ENCODE data around the gene LNX1.

LNX1 gene

DNA sequence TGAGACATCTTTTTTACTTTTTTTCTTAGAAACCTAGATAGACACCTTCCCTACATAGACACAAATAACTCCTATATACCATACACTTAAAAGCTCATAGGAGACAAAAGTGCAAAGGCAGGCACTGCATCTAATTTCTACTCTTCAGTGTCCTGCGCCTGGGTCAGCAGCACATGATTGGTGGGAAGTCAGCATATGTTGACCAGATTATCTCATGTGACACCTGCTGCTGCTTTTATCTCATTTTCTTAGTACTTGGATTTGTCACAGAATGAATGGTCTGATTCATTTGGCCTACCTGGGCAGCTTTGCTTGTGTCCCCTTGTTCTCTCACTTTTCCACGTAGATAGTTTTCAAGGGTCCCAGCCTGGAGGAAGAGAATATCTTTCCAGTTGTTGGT lies 24.9 kb upstream of the LNX1 start:
- Histone ChIP-seq H3K9me3 (ENCODE audit: control insufficient read depth, insufficient read depth, low read length) (no peaks in the 10 kb centered on the region), H3K36me3 (ENCODE audit: insufficient read depth, low read length) (no peaks in the 10 kb centered on the region), H3K4me1 (ENCODE audit: insufficient read depth, low read length) (no peaks in the 10 kb centered on the region), H3K9ac (ENCODE audit: low read depth, low read length) (no peak overlapping the region)

DNA sequence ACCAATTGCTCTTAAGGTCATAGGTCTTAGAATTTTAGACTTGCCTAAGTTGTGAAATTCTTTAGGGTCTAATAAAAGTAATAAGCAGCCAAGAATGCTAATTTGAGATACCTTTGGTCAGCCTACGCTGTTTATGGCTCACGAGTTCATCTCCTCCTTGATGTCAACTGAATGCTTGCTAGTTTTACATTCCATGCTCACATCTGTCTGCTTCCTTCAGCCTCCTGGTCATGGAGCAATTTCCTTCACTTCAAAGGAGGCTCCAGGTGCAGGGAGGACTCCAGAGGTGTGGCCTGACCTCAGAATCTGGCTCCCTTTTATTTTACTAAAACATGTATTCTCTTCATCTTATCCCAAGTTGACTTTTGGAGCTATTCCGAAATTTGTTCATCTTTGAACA lies 23.3 kb upstream of the LNX1 start:
- no peak overlapping the region for H3K9ac ChIP-seq (ENCODE audit: low read depth, low read length)
- H3K4me1 ChIP-seq (ENCODE audit: insufficient read depth, low read length), result no peaks in the 10 kb centered on the region
- H3K9me3 ChIP-seq (ENCODE audit: control insufficient read depth, insufficient read depth, low read length), result no peaks in the 10 kb centered on the region
- no peaks in the 10 kb centered on the region for H3K36me3 ChIP-seq (ENCODE audit: insufficient read depth, low read length)

DNA sequence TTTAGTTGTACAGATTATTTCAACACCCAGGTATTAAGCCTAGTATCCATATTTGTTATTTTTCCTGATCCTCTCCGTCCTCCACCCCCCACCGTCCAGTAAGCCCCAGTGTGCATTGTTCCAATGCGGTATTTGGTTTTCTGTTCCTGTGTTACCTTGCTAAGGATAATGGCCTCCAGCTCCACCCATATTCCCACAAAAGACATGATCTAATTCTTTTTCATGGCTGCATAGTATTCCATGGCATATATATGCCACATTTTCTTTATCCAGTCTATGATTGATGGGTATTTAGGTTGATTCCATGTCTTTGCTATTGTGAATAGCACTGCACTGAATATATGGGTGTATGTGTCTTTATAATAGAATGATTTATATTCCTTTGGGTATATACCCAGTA lies 22.1 kb upstream of the LNX1 start:
- H3K9ac ChIP-seq (ENCODE audit: low read depth, low read length), result no peak overlapping the region
- no peaks in the 10 kb centered on the region for H3K4me1 ChIP-seq (ENCODE audit: insufficient read depth, low read length)
- no peaks in the 10 kb centered on the region; the same call in 1 of the 2 replicates for H3K9me3 ChIP-seq (ENCODE audit: control insufficient read depth, insufficient read depth, low read length)
- no peaks in the 10 kb centered on the region for H3K36me3 ChIP-seq (ENCODE audit: insufficient read depth, low read length)

DNA sequence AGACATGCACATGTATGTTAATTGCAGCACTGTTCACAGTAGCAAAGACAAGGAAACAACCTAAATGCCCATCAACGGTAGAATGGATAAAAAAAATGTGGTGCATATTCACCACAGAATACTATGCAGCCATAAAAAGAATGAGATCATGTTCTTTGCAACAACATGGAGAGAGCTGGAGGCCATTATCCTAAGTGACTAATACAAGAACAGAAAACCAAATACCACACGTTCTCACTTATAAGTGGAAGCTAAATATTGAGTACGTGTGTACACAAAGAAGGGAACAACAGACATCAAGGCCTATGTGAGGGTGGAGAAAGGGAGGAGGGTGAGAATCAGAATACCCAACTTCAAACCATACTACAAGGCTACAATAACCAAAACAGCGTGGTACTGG lies 17.4 kb upstream of the LNX1 start:
- no peaks in the 10 kb centered on the region; the same call in 1 of the 2 replicates for H3K9me3 ChIP-seq (ENCODE audit: control insufficient read depth, insufficient read depth, low read length)
- no peaks in the 10 kb centered on the region for H3K4me1 ChIP-seq (ENCODE audit: insufficient read depth, low read length)
- no peaks in the 10 kb centered on the region for H3K36me3 ChIP-seq (ENCODE audit: insufficient read depth, low read length)
- no peak overlapping the region for H3K9ac ChIP-seq (ENCODE audit: low read depth, low read length)

DNA sequence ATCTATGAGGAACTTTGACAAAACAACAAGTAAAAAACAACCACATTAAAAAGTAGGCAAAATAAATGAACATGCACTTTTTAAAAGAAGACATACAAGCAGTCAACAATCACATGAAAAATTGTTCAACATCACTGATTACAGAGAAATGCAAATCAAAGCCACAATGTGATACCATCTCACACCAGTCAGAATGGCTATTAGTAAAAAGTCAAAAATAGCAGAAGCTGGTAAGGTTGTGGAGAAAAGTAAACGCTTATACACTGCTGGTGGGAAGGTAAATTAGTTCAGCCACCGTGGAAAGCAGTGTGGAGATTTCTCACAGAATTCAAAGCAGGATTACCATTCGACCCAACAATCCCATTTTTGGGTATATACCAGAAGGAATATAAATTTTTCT lies 17.0 kb upstream of the LNX1 start:
- no peaks in the 10 kb centered on the region; the same call in 1 of the 2 replicates for H3K9me3 ChIP-seq (ENCODE audit: control insufficient read depth, insufficient read depth, low read length)
- no peaks in the 10 kb centered on the region for H3K36me3 ChIP-seq (ENCODE audit: insufficient read depth, low read length)
- no peak overlapping the region for H3K9ac ChIP-seq (ENCODE audit: low read depth, low read length)
- H3K4me1 ChIP-seq (ENCODE audit: insufficient read depth, low read length), result no peaks in the 10 kb centered on the region

DNA sequence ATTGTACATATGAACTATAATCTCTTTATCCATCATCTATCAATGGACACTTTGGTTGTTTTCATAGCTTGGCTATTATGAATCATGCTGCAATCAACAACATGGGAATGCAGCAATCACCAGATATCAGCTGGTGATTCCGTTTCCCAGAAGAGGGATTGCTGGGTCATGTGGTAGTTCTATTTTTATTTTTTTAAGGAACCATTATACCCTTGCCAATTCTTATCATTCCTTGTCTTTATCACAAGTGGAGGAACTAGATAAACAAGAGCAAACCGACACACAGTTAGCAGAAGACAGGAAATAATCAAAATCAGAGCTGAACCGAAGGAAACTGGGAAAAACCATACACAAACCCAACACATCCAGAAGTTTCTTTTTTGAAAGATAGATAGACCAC lies 14.5 kb upstream of the LNX1 start:
- Histone ChIP-seq H3K9ac (ENCODE audit: low read depth, low read length) (no peak overlapping the region), H3K9me3 (ENCODE audit: control insufficient read depth, insufficient read depth, low read length) (no peaks in the 10 kb centered on the region; the same call in 1 of the 2 replicates), H3K36me3 (ENCODE audit: insufficient read depth, low read length) (no peaks in the 10 kb centered on the region), H3K4me1 (ENCODE audit: insufficient read depth, low read length) (no peaks in the 10 kb centered on the region)

DNA sequence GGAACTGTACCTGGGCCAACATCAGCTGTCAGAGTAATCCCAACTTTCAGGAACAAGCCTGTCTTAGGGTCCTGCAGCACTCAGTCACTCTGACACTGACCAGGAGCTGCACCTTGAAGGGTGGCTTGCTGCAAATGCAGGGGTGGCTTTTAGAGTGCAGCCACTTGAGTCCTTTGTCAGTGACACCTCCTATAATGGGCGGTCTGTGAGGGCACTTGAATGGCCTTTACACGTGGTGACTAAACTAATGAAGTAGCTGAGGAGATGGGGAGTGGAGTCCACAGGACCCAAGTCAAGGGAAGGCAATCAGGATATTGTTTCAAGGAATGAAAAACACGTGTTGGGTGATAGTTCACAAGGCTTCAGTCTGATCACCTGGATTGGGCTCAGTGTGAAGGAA lies 11.1 kb upstream of the LNX1 start:
- Histone ChIP-seq H3K36me3 (ENCODE audit: insufficient read depth, low read length) (no peaks in the 10 kb centered on the region), H3K9me3 (ENCODE audit: control insufficient read depth, insufficient read depth, low read length) (no peaks in the 10 kb centered on the region), H3K9ac (ENCODE audit: low read depth, low read length) (no peak overlapping the region), H3K4me1 (ENCODE audit: insufficient read depth, low read length) (no peaks in the 10 kb centered on the region)

DNA sequence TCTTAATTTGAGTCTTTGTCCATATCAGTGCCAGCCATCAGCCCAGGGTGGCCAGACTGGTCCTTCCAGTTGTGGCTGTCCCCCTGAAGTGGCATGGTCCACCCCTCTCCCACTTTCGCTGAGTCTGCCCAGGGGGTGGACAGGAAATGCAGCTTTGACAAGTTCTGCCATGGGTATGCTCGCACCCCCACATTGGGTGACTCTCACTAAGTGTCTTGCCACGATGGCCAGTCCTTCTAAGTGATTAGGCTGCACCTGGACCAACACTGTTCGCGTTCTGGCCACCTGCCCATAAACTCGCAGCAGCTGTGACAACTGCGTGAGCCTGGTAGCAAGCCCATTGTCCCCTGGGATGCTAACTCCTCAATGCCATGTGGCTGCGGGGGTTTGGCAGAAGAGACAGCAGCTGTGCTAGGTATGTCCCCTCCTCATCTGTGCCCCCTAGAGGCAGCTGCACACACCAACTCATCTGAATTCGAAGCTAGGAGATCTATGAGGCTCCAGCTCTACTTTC lies 10.0 kb upstream of the LNX1 start:
- Histone ChIP-seq H3K9me3 (ENCODE audit: control insufficient read depth, insufficient read depth, low read length) (no peaks in the 10 kb centered on the region), H3K36me3 (ENCODE audit: insufficient read depth, low read length) (no peaks in the 10 kb centered on the region), H3K9ac (ENCODE audit: low read depth, low read length) (no peak overlapping the region), H3K4me1 (ENCODE audit: insufficient read depth, low read length) (peaks cover 8% of the 10 kb centered on the region; the same call in 1 of the 2 replicates)

DNA sequence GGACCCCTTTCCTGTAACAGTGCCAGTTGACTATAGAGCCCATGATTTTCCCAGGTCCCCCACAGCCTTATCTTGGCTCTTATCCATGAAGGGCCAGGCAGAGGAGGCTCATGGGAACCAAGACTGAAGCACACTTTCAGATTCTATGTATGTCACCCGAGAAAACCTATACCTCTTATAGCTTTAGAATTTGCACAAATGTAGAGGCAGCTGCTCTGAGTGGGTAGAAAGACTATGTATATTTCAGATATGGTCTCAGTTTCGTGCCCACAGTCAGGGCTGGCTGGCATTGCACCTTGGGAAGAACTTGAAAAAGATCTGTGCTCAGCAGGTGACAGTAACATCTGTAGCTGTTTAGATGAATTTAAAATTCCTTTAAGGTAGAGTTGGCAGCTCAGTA lies 8.3 kb upstream of the LNX1 start:
- no peaks in the 10 kb centered on the region for H3K36me3 ChIP-seq (ENCODE audit: insufficient read depth, low read length)
- H3K9ac ChIP-seq (ENCODE audit: low read depth, low read length), result no peak overlapping the region
- H3K9me3 ChIP-seq (ENCODE audit: control insufficient read depth, insufficient read depth, low read length), result no peaks in the 10 kb centered on the region
- peaks cover 14% of the 10 kb centered on the region; the same call in 1 of the 2 replicates for H3K4me1 ChIP-seq (ENCODE audit: insufficient read depth, low read length)

DNA sequence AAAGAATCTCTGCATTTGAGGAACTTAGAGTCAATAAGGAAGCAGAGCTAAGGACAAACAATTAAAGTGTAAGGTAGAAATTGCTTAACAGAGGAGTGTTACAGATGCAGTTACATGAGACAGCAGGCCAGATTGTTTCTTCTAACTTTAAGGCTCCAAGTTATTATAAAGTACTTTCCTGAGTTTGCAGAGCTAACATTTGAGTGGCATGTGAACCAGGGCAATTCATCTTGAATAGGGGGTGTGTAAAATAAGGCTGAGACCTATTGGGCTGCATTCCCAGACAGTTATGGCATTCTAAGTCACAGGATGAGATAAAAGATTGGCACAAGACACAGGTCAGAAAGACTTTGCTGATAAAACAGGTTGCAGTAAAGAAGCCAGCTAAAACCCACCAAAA lies 7.6 kb upstream of the LNX1 start:
- Histone ChIP-seq H3K4me1 (ENCODE audit: insufficient read depth, low read length) (peaks cover 14% of the 10 kb centered on the region; the same call in 1 of the 2 replicates), H3K36me3 (ENCODE audit: insufficient read depth, low read length) (no peaks in the 10 kb centered on the region), H3K9me3 (ENCODE audit: control insufficient read depth, insufficient read depth, low read length) (no peaks in the 10 kb centered on the region), H3K9ac (ENCODE audit: low read depth, low read length) (no peak overlapping the region)

DNA sequence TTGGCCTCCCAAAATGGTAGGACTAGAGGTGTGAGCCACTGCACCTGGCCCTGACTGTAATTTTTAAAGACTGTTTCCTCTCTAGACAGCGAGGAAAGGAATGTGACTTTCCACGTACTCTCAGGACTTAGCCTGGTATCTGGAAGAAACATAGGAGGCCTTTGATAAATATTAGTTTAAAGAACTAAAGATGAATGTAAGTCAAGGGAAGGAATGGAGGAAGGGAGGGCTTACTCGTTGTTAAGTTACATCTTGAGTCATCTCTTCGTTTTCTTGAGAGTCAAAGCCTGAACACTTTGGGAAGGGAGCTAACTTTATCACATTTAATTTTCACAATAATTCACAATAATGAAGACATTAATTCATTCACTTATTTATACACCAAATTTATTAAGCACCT lies 7.2 kb upstream of the LNX1 start:
- H3K9ac ChIP-seq (ENCODE audit: low read depth, low read length), result no peak overlapping the region
- no peaks in the 10 kb centered on the region for H3K36me3 ChIP-seq (ENCODE audit: insufficient read depth, low read length)
- peaks cover 14% of the 10 kb centered on the region; the same call in 1 of the 2 replicates for H3K4me1 ChIP-seq (ENCODE audit: insufficient read depth, low read length)
- no peaks in the 10 kb centered on the region for H3K9me3 ChIP-seq (ENCODE audit: control insufficient read depth, insufficient read depth, low read length)

DNA sequence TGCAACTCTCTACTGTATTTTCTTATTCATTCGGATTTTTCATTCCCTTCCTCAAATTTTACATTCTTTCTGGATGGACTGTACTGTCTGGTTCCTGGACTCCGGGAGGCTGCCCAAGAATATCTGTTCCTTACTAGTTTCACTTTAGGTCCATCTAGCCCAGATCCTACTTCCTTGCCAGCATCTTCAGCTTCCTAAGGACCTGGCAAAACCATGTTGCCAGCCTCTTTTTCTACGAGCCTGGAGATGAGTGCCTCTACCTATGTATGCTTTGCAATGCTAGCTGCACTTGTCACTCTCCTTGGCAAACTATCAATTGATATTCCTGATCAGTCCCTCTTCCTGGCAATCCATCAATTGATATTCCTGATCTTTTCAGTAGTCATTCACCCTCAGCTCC lies 5.6 kb upstream of the LNX1 start:
- Histone ChIP-seq H3K9ac (ENCODE audit: low read depth, low read length) (no peak overlapping the region), H3K9me3 (ENCODE audit: control insufficient read depth, insufficient read depth, low read length) (no peaks in the 10 kb centered on the region), H3K36me3 (ENCODE audit: insufficient read depth, low read length) (no peaks in the 10 kb centered on the region), H3K4me1 (ENCODE audit: insufficient read depth, low read length) (peaks cover 20% of the 10 kb centered on the region)

DNA sequence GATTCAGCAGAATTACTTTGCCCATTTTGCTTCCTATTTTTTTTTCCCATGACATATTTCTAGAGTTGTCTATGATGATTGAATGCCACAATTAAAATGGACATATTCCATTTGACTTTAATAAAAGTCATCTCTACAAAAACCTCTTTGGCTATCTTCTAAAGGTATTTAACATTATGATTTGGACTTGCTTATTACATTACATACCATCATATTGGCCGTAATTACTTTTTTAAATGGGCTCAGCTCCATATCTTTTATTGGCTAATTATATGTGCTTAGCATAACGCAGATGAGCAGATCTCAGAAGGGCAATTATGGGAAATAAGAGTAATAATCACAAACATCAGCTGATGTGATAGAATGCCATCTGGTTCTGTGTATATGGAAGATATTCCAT lies 4.5 kb upstream of the LNX1 start:
- H3K9me3 ChIP-seq (ENCODE audit: control insufficient read depth, insufficient read depth, low read length), result no peaks in the 10 kb centered on the region
- H3K36me3 ChIP-seq (ENCODE audit: insufficient read depth, low read length), result no peaks in the 10 kb centered on the region
- H3K4me1 ChIP-seq (ENCODE audit: insufficient read depth, low read length), result peaks cover 22% of the 10 kb centered on the region
- H3K9ac ChIP-seq (ENCODE audit: low read depth, low read length), result no peak overlapping the region

DNA sequence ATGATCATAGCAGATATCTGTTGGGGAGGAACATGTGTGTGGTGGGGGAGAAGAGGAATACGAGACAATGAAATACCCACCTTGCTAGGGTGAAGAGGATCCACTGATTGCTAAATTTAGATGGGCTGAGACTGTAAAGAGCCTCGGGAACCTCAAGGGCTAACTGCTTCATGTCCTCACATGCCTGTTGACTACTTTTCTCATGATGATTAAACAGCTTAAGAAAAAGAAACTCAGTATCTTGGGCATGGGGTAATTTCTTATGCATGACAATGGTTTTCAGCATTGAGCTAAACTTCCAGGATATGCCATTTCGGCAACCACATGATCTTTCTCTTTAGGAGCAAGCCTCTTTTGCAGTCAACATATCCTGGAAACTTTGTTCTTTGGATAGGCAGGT lies 3.9 kb upstream of the LNX1 start:
- Histone ChIP-seq H3K36me3 (ENCODE audit: insufficient read depth, low read length) (no peaks in the 10 kb centered on the region), H3K9ac (ENCODE audit: low read depth, low read length) (no peak overlapping the region), H3K9me3 (ENCODE audit: control insufficient read depth, insufficient read depth, low read length) (no peaks in the 10 kb centered on the region), H3K4me1 (ENCODE audit: insufficient read depth, low read length) (peaks cover 28% of the 10 kb centered on the region)

DNA sequence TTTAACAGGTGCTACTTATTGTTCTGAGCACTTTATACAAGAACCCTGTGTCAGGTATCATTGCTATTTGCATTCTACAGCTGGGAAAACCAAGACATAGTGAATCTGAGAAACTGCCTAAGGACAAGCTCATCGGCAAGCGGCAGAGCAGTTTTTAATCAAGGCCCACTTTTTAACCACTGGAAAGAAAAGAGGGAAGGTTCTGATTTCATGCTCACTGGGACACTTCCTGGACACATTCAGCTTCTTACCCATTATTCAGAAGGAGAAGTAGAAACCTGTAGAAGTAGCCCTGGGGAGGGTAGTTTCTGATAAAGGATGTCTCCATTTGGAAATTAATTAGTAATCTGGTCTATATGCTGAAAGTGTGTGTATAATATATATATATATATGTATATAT lies 2.5 kb upstream of the LNX1 start:
- Histone ChIP-seq H3K9ac (ENCODE audit: low read depth, low read length) (no peak overlapping the region), H3K4me1 (ENCODE audit: insufficient read depth, low read length) (peaks cover 29% of the 10 kb centered on the region), H3K36me3 (ENCODE audit: insufficient read depth, low read length) (no peaks in the 10 kb centered on the region), H3K9me3 (ENCODE audit: control insufficient read depth, insufficient read depth, low read length) (no peaks in the 10 kb centered on the region)

All from ES-I3 (cell line).